Peyer's patch (tissue), 4 donors: ENCODE measurements around the gene CREG1. TPM values are rescaled to one million over a fixed set of nuclear protein-coding genes. Genes with fewer than 3 reads are reported as not detected.

Experiments used
- DNase-seq, 3 donors: peaks; one replicate each; pipeline ENCODE4 v3.0.0-alpha.2; 2017 to 2019
- H3K27ac ChIP-seq, 4 donors: fragments of 200-600 bp; sonication (generic); one replicate each; pipeline ENCODE4 v1.5.1; 2016 to 2019
- H3K27me3 ChIP-seq, 2 donors: fragments of 200-600 bp; sonication (generic); one replicate each; pipeline ENCODE4 v1.5.1; 2019
- H3K36me3 ChIP-seq, 3 donors: fragments of 200-600 bp; sonication (generic); one replicate each; pipeline ENCODE4 v1.5.1; 2016 to 2019
- H3K4me1 ChIP-seq, 4 donors: fragments of 200-600 bp; sonication (generic); one replicate each; pipeline ENCODE4 v1.5.1; 2016 to 2019
- H3K4me3 ChIP-seq, 4 donors: fragments of 200-600 bp; sonication (generic); 1 replicate in 3 of 4; 2 replicates in 1 of 4; pipeline ENCODE4 v1.5.1; 2016 to 2019; ENCODE audit warnings: mild to moderate bottlenecking in 1 of 4
- H3K9me3 ChIP-seq, 4 donors: fragments of 200-600 bp; sonication (generic); one replicate each; pipeline ENCODE4 v1.5.1; 2016 to 2019; ENCODE audit warnings: mild to moderate bottlenecking in 1 of 4
- POLR2A ChIP-seq, 2 donors: fragments of 450-650 bp; IDR thresholded peaks; one replicate each; pipeline ENCODE4 v1.5.1; 2017; ENCODE audit warnings: antibody characterized with exemption in 2 of 2, mild to moderate bottlenecking in 2 of 2, moderate library complexity in 2 of 2
- total RNA-seq, 4 donors: library from RNA; depleted of rRNA; stranded (reverse); fragments of >200 nt; gene quantifications; one replicate each; pipeline ENCODE4 v1.1.0, GENCODE V29; 2016
- TF ChIP-seq, protein P1 (sequence below), 6 experiments: fragments of 450-650 bp in 4 of 6; fragments of 200-600 bp in 2 of 6; sonication (generic) in 1 of 6; IDR thresholded peaks; one replicate each; pipeline ENCODE4 v1.5.1; 2017 to 2019; ENCODE audit warnings: antibody characterized with exemption in 6 of 6, mild to moderate bottlenecking in 3 of 6, moderate library complexity in 1 of 6

The CREG1 gene
- total RNA-seq, 4 donors from 2014 or later = 50.3 to 80.3 (median 67.6) TPM

DNA sequence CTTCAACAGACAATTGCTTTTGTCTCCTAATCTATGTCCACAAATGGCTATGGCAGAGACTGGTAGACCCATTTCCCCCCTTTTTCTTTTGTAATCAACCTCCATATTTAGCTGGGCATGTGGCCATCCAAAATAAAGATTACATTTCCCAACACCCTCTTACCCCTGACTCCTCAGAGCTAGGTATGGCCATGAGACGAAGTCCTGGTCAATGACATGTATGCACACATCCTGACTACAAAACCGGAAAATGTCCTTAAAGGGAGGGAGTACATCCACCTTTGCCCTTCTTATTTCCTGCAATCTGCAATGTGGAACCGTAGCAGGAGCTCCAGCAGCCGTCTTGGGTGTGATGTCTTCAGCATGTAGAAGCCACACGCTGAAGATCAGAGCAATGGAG is 40.3 kb upstream of the CREG1 start:
- no peak for TF ChIP-seq POLR2A (IDR thresholded peaks at IDR 0.05)
- TF ChIP-seq, protein P1, sequence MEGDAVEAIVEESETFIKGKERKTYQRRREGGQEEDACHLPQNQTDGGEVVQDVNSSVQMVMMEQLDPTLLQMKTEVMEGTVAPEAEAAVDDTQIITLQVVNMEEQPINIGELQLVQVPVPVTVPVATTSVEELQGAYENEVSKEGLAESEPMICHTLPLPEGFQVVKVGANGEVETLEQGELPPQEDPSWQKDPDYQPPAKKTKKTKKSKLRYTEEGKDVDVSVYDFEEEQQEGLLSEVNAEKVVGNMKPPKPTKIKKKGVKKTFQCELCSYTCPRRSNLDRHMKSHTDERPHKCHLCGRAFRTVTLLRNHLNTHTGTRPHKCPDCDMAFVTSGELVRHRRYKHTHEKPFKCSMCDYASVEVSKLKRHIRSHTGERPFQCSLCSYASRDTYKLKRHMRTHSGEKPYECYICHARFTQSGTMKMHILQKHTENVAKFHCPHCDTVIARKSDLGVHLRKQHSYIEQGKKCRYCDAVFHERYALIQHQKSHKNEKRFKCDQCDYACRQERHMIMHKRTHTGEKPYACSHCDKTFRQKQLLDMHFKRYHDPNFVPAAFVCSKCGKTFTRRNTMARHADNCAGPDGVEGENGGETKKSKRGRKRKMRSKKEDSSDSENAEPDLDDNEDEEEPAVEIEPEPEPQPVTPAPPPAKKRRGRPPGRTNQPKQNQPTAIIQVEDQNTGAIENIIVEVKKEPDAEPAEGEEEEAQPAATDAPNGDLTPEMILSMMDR (IDR thresholded peaks at IDR 0.05) = no peak

DNA sequence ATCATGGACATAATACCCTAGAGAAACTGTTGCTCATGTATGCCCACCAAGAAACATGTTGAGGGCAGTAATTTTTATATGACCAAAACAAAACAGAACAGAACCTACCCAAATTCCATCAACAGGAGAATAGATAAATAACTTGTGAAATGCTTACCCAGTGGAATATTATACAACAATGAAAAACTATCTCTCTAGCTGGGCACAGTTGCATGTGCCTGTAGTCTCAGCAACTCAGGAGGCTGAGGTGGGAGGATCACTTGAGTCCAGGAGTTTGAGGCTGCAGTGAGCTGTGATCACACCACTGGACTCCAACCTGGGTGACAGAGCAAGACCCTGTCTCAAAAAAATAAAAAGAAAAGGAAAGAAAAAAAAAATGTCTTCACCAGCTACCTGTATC is 38.9 kb upstream of the CREG1 start:
- H3K4me3 ChIP-seq = no peak overlapping the region
- H3K36me3 ChIP-seq = no peaks in the 10 kb centered on the region
- H3K27ac ChIP-seq = no peak overlapping the region
- no peak for DNase-seq
- H3K27me3 ChIP-seq = no peaks in the 10 kb centered on the region
- no peaks in the 10 kb centered on the region for H3K4me1 ChIP-seq
- H3K9me3 ChIP-seq = no peaks in the 10 kb centered on the region
- TF ChIP-seq, protein P1 (IDR thresholded peaks at IDR 0.05) = no peak
- no peak for TF ChIP-seq POLR2A (IDR thresholded peaks at IDR 0.05)

More for the DNA sequence above, 40.3 kb upstream of the CREG1 start:
- DNase-seq = no peak
- H3K27ac ChIP-seq = no peak overlapping the region
- H3K36me3 ChIP-seq = no peaks in the 10 kb centered on the region
- no peaks in the 10 kb centered on the region for H3K4me1 ChIP-seq
- no peak overlapping the region for H3K4me3 ChIP-seq
- no peaks in the 10 kb centered on the region for H3K27me3 ChIP-seq
- no peaks in the 10 kb centered on the region for H3K9me3 ChIP-seq

DNA sequence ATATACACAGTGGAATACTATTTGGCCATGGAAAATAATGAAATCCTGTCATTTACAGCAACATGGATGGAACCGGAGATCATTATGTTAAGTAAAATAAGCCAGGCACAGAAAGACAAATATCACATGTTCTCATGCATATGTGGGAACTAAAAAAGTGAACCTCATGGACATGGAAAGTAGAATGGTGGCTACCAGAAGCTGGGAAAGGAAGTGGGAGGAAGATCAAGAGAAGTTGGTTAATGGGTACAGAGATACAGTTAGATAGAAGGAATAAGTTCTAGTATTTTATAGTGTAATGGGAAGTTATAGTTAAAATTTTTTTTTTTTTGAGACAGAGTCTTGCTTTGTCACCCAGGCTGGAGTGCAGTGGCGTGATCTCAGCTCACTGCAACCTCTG is 34.8 kb upstream of the CREG1 start:
- DNase-seq = no peak
- no peaks in the 10 kb centered on the region for H3K4me1 ChIP-seq
- H3K9me3 ChIP-seq = no peaks in the 10 kb centered on the region
- no peaks in the 10 kb centered on the region for H3K36me3 ChIP-seq
- H3K4me3 ChIP-seq = no peak overlapping the region
- TF ChIP-seq, protein P1 (IDR thresholded peaks at IDR 0.05) = no peak
- no peak for TF ChIP-seq POLR2A (IDR thresholded peaks at IDR 0.05)
- no peak overlapping the region for H3K27ac ChIP-seq
- no peaks in the 10 kb centered on the region for H3K27me3 ChIP-seq

- no peak for TF ChIP-seq POLR2A (IDR thresholded peaks at IDR 0.05)
- TF ChIP-seq, protein P1 (IDR thresholded peaks at IDR 0.05) = no peak
- Histone ChIP-seq H3K4me3 (no peak overlapping the region), H3K27ac (no peak overlapping the region), H3K4me1 (no peaks in the 10 kb centered on the region), H3K36me3 (no peaks in the 10 kb centered on the region), H3K27me3 (no peaks in the 10 kb centered on the region), H3K9me3 (no peaks in the 10 kb centered on the region)
- no peak for DNase-seq
Observed at GRCh38 chr1:167587872-167588271, 34.3 kb upstream of the CREG1 start.

GRCh38 chr1:167587342-167587741 is 33.8 kb upstream of the CREG1 start:
- DNase-seq = no peak
- no peaks in the 10 kb centered on the region for H3K27me3 ChIP-seq
- H3K36me3 ChIP-seq = no peaks in the 10 kb centered on the region
- no peak overlapping the region for H3K4me3 ChIP-seq
- no peaks in the 10 kb centered on the region for H3K4me1 ChIP-seq
- no peaks in the 10 kb centered on the region for H3K9me3 ChIP-seq
- TF ChIP-seq, protein P1 (IDR thresholded peaks at IDR 0.05) = no peak
- no peak for TF ChIP-seq POLR2A (IDR thresholded peaks at IDR 0.05)
- no peak overlapping the region for H3K27ac ChIP-seq

GRCh38 chr1:167584581-167584980 is 31.0 kb upstream of the CREG1 start:
- Histone ChIP-seq H3K36me3 (no peaks in the 10 kb centered on the region), H3K27ac (no peak overlapping the region), H3K9me3 (no peaks in the 10 kb centered on the region), H3K4me1 (no peaks in the 10 kb centered on the region), H3K27me3 (no peaks in the 10 kb centered on the region), H3K4me3 (no peak overlapping the region)
- no peak for DNase-seq
- TF ChIP-seq, protein P1 (IDR thresholded peaks at IDR 0.05) = no peak
- TF ChIP-seq POLR2A (IDR thresholded peaks at IDR 0.05) = no peak
